ENCODE data around the gene KIF6. TPM values are rescaled to one million over a fixed set of nuclear protein-coding genes. Genes with fewer than 3 reads are reported as not detected.

The KIF6 gene
- total RNA-seq, 2 experiments from 2014 or later, result not detected

GRCh38 chr6:39353698-39354315 is 371.4 kb downstream of the KIF6 start:
- ATAC-seq (ENCODE audit: low read depth), result no peak
- Mint-ChIP-seq H3K4me1 (no peaks in the 10 kb centered on the region), H3K4me3 (no peak overlapping the region), H3K27me3 (peaks cover 2% of the 10 kb centered on the region), H3K9me3 (no peaks in the 10 kb centered on the region), H3K27ac (no peak overlapping the region), H3K36me3 (no peaks in the 10 kb centered on the region)
- DNase-seq, result no peak
- POLR2A ChIA-PET, result no interaction called here

GRCh38 chr6:39350723-39351505 is 374.3 kb downstream of the KIF6 start:
- DNase-seq (no peak), ATAC-seq (ENCODE audit: low read depth) (no peak)
- no peaks in the 10 kb centered on the region for H3K9me3 Mint-ChIP-seq
- POLR2A ChIA-PET, result interaction anchor here (0.7 kb wide), 1 partner anchor 10 kb away, joined by 8 read pairs; no protein-coding TSS in a partner anchor
- H3K36me3 Mint-ChIP-seq, result no peaks in the 10 kb centered on the region
- H3K27ac Mint-ChIP-seq, result no peak overlapping the region
- peaks cover 2% of the 10 kb centered on the region for H3K27me3 Mint-ChIP-seq
- peaks cover 1% of the 10 kb centered on the region for H3K4me1 Mint-ChIP-seq
- H3K4me3 Mint-ChIP-seq, result no peak overlapping the region

DNA sequence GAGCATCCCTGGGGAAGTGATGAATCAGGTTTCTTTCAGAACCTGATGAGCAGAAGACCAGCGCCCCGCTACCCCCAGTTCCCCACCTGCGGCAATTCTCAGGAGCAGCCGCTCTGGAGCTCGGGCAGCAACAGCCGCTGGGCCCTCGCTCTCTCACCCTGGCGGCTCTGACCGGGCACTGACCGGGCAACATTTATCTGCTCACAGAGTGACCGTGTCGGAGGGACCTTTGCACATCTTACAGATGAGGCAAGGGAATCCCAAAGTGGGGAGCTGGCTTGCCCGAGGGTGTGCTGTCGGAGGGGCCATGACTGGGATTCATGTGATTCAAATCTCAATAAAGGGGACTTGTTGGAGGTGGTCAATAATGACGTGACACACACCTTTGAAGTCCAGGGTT is 376.5 kb downstream of the KIF6 start:
- Mint-ChIP-seq H3K27ac (no peak overlapping the region), H3K9me3 (no peaks in the 10 kb centered on the region), H3K4me1 (peaks cover 3% of the 10 kb centered on the region), H3K27me3 (peaks cover 2% of the 10 kb centered on the region), H3K4me3 (no peak overlapping the region), H3K36me3 (no peaks in the 10 kb centered on the region)
- ATAC-seq (ENCODE audit: low read depth), result no peak
- POLR2A ChIA-PET, result no interaction called here
- DNase-seq, result no peak

- Mint-ChIP-seq H3K9me3 (no peaks in the 10 kb centered on the region), H3K27ac (no peak overlapping the region)
- ATAC-seq (ENCODE audit: low read depth), result peak; percentile 58
Observed at GRCh38 chr6:39347906-39348585, 377.2 kb downstream of the KIF6 start.

GRCh38 chr6:39347206-39347605 is 378.0 kb downstream of the KIF6 start:
- Mint-ChIP-seq H3K9me3 (no peaks in the 10 kb centered on the region), H3K36me3 (no peaks in the 10 kb centered on the region)

More at GRCh38 chr6:39347906-39348585, 377.2 kb downstream of the KIF6 start:
- peaks cover 2% of the 10 kb centered on the region for H3K27me3 Mint-ChIP-seq
- no peaks in the 10 kb centered on the region for H3K36me3 Mint-ChIP-seq
- DNase-seq, result peak; percentile 71
- POLR2A ChIA-PET, result no interaction called here
- no peak overlapping the region for H3K4me3 Mint-ChIP-seq
- H3K4me1 Mint-ChIP-seq, result peaks cover 5% of the 10 kb centered on the region

GRCh38 chr6:39344821-39345280 is 380.4 kb downstream of the KIF6 start:
- Mint-ChIP-seq H3K36me3 (no peaks in the 10 kb centered on the region), H3K27me3 (no peaks in the 10 kb centered on the region), H3K27ac (no peak overlapping the region), H3K9me3 (no peaks in the 10 kb centered on the region), H3K4me3 (no peak overlapping the region), H3K4me1 (peaks cover 7% of the 10 kb centered on the region)
- POLR2A ChIA-PET, result no interaction called here
- ATAC-seq (ENCODE audit: low read depth), result no peak
- DNase-seq, result no peak

More at GRCh38 chr6:39347206-39347605, 378.0 kb downstream of the KIF6 start:
- Mint-ChIP-seq H3K4me1 (peaks cover 7% of the 10 kb centered on the region), H3K27me3 (peaks cover 2% of the 10 kb centered on the region), H3K4me3 (no peak overlapping the region), H3K27ac (no peak overlapping the region)
- ATAC-seq (ENCODE audit: low read depth) (no peak), DNase-seq (no peak)
- POLR2A ChIA-PET, result no interaction called here

GRCh38 chr6:39343396-39343870 is 381.8 kb downstream of the KIF6 start:
- ATAC-seq (ENCODE audit: low read depth) (no peak), DNase-seq (no peak)
- peak overlapping the region; percentile 25 for H3K27ac Mint-ChIP-seq
- H3K27me3 Mint-ChIP-seq, result peaks cover 7% of the 10 kb centered on the region
- H3K36me3 Mint-ChIP-seq, result no peaks in the 10 kb centered on the region
- peaks cover 8% of the 10 kb centered on the region for H3K4me1 Mint-ChIP-seq
- H3K9me3 Mint-ChIP-seq, result no peaks in the 10 kb centered on the region
- POLR2A ChIA-PET, result no interaction called here
- H3K4me3 Mint-ChIP-seq, result no peak overlapping the region

GRCh38 chr6:39342692-39343395 is 382.4 kb downstream of the KIF6 start:
- Mint-ChIP-seq H3K4me1 (peaks cover 13% of the 10 kb centered on the region), H3K9me3 (no peaks in the 10 kb centered on the region), H3K4me3 (no peak overlapping the region), H3K27ac (peak overlapping the region; percentile 25), H3K36me3 (no peaks in the 10 kb centered on the region), H3K27me3 (peaks cover 13% of the 10 kb centered on the region)
- POLR2A ChIA-PET, result no interaction called here
- DNase-seq (no peak), ATAC-seq (ENCODE audit: low read depth) (peak; percentile 52)

GRCh38 chr6:39341937-39342336 is 383.3 kb downstream of the KIF6 start:
- Mint-ChIP-seq H3K9me3 (no peaks in the 10 kb centered on the region), H3K27ac (no peak overlapping the region), H3K27me3 (peaks cover 18% of the 10 kb centered on the region), H3K36me3 (no peaks in the 10 kb centered on the region), H3K4me3 (no peak overlapping the region), H3K4me1 (peaks cover 13% of the 10 kb centered on the region)
- POLR2A ChIA-PET, result no interaction called here
- ATAC-seq (ENCODE audit: low read depth) (no peak), DNase-seq (no peak)

GRCh38 chr6:39341352-39341751 is 383.9 kb downstream of the KIF6 start:
- Mint-ChIP-seq H3K4me1 (peaks cover 17% of the 10 kb centered on the region), H3K9me3 (no peaks in the 10 kb centered on the region), H3K27ac (no peak overlapping the region), H3K36me3 (no peaks in the 10 kb centered on the region), H3K27me3 (peaks cover 21% of the 10 kb centered on the region), H3K4me3 (no peak overlapping the region)
- POLR2A ChIA-PET, result interaction anchor here (0.6 kb wide), 1 partner anchor 9 kb away, joined by 8 read pairs; no protein-coding TSS in a partner anchor
- no peak for DNase-seq
- ATAC-seq (ENCODE audit: low read depth), result no peak

- no peak for DNase-seq
- ATAC-seq (ENCODE audit: low read depth), result no peak
- Mint-ChIP-seq H3K36me3 (no peaks in the 10 kb centered on the region), H3K4me3 (no peak overlapping the region), H3K27ac (no peak overlapping the region), H3K9me3 (no peaks in the 10 kb centered on the region), H3K27me3 (peaks cover 23% of the 10 kb centered on the region), H3K4me1 (peaks cover 24% of the 10 kb centered on the region)
- POLR2A ChIA-PET, result no interaction called here
Observed at GRCh38 chr6:39339868-39340550, 385.2 kb downstream of the KIF6 start.

DNA sequence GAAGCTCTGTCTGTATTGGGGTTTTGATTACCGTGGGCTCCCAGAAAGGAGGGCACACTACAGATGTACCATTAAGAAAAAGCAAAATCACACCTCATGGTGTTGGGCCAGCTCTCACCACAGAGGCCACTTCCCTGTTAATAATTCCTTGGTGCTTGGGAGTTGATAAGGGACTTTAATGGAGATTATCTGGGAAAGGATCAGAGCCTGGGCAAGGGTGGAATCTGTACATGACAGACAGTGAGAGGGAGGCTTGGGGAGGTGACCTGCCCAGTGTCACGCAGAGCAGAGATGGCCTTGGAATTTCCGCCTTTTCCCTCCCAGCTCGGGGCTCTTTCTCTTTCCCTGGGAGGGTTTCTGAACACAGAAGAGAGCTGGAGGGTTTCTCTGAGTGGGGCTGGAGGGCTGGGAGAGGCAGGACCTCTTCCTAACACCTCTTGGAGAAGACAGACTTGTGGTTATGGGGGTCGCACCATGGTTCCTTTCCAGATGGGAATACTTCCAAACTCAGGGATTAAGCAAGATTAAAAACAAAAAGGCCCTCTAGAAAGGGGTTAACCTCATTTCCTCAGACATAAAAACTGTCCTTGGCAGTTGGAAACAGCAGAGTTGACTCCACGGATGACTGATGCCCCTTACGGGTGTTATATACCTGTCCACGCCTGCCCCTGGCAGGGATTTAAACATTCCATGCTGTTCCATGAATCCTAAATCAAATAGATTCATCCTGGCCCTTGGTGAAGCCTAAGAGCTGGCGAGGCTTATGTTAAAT is 385.9 kb downstream of the KIF6 start:
- no peak overlapping the region for H3K27ac Mint-ChIP-seq
- no peak for ATAC-seq (ENCODE audit: low read depth)
- no peaks in the 10 kb centered on the region for H3K9me3 Mint-ChIP-seq
- H3K4me3 Mint-ChIP-seq, result no peak overlapping the region
- peaks cover 24% of the 10 kb centered on the region for H3K4me1 Mint-ChIP-seq
- peaks cover 25% of the 10 kb centered on the region for H3K27me3 Mint-ChIP-seq
- H3K36me3 Mint-ChIP-seq, result no peaks in the 10 kb centered on the region
- no peak for DNase-seq
- POLR2A ChIA-PET, result no interaction called here

Measured in activated naive CD8-positive, alpha-beta T cell treated with anti-CD3 and anti-CD28 coated beads, Interleukin-2, amount 10 ng/mL, durations not matched to agents 7 days and 5 days (primary cell).